ENCODE measurements around the gene TPCN2. TPM values are rescaled to one million over a fixed set of nuclear protein-coding genes. Genes with fewer than 3 reads are reported as not detected.

Gene TPCN2
- total RNA-seq, 3 donors from 2014 or later = 19.5 to 37.4 (median 20.7) TPM

DNA sequence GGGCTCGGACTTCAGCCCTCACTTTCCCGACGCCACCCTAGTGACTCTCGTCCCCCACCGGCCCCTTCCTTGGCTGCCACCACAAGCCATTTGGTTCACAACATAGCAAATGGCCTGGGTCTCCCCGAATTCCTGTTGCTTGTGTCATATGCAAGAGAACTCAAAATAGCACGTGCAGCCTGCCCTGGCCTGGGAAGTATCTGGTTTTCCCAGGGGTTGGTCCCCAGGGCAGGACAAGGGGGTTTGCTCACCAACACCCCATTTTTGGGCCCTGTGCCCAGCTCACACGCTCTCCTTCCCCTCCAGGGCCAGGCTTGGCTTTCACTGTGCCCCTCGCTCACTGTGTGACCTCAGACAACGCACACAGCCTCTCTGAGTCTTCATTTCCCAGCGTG is 12.8 kb upstream of the TPCN2 start:
- intact Hi-C loops (cut with DNase I, micrococcal nuclease) = no loop called here
- ATAC-seq (peak; percentile 21), DNase-seq (peak in 1 of 3 donors; percentile 52)
- H3K9me3 ChIP-seq = no peaks in the 10 kb centered on the region
- no peaks in the 10 kb centered on the region for H3K4me1 ChIP-seq (ENCODE audit: low read depth)
- H3K36me3 ChIP-seq (ENCODE audit: low read depth) = no peaks in the 10 kb centered on the region
- no peak overlapping the region for H3K4me3 ChIP-seq
- TF ChIP-seq, protein P1, sequence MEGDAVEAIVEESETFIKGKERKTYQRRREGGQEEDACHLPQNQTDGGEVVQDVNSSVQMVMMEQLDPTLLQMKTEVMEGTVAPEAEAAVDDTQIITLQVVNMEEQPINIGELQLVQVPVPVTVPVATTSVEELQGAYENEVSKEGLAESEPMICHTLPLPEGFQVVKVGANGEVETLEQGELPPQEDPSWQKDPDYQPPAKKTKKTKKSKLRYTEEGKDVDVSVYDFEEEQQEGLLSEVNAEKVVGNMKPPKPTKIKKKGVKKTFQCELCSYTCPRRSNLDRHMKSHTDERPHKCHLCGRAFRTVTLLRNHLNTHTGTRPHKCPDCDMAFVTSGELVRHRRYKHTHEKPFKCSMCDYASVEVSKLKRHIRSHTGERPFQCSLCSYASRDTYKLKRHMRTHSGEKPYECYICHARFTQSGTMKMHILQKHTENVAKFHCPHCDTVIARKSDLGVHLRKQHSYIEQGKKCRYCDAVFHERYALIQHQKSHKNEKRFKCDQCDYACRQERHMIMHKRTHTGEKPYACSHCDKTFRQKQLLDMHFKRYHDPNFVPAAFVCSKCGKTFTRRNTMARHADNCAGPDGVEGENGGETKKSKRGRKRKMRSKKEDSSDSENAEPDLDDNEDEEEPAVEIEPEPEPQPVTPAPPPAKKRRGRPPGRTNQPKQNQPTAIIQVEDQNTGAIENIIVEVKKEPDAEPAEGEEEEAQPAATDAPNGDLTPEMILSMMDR (IDR thresholded peaks at IDR 0.05) = no peak

GRCh38 chr11:69037074-69037473 is 11.7 kb upstream of the TPCN2 start:
- intact Hi-C loops (cut with DNase I, micrococcal nuclease) = no loop called here
- H3K4me1 ChIP-seq (ENCODE audit: low read depth) = no peaks in the 10 kb centered on the region
- no peaks in the 10 kb centered on the region for H3K9me3 ChIP-seq
- TF ChIP-seq, protein P1 (IDR thresholded peaks at IDR 0.05) = no peak
- DNase-seq = no peak
- H3K36me3 ChIP-seq (ENCODE audit: low read depth) = no peaks in the 10 kb centered on the region
- no peak for ATAC-seq
- no peak overlapping the region for H3K4me3 ChIP-seq

- intact Hi-C loops (cut with DNase I, micrococcal nuclease) = no loop called here
- ATAC-seq (no peak), DNase-seq (no peak)
- no peak overlapping the region for H3K4me3 ChIP-seq
- H3K4me1 ChIP-seq (ENCODE audit: low read depth) = no peaks in the 10 kb centered on the region
- TF ChIP-seq, protein P1 (IDR thresholded peaks at IDR 0.05) = no peak
- H3K9me3 ChIP-seq = no peaks in the 10 kb centered on the region
- no peaks in the 10 kb centered on the region for H3K36me3 ChIP-seq (ENCODE audit: low read depth)
These were observed 11.2 kb upstream of the TPCN2 start for GRCh38 chr11:69037544-69037943.

GRCh38 chr11:69039501-69039900 is 9.2 kb upstream of the TPCN2 start:
- Histone ChIP-seq H3K9me3 (no peaks in the 10 kb centered on the region), H3K4me3 (no peak overlapping the region), H3K36me3 (ENCODE audit: low read depth) (no peaks in the 10 kb centered on the region), H3K4me1 (ENCODE audit: low read depth) (no peaks in the 10 kb centered on the region)
- intact Hi-C loops (cut with DNase I, micrococcal nuclease) = no loop called here
- no peak for DNase-seq
- ATAC-seq = no peak
- TF ChIP-seq, protein P1 (IDR thresholded peaks at IDR 0.05) = no peak

DNA sequence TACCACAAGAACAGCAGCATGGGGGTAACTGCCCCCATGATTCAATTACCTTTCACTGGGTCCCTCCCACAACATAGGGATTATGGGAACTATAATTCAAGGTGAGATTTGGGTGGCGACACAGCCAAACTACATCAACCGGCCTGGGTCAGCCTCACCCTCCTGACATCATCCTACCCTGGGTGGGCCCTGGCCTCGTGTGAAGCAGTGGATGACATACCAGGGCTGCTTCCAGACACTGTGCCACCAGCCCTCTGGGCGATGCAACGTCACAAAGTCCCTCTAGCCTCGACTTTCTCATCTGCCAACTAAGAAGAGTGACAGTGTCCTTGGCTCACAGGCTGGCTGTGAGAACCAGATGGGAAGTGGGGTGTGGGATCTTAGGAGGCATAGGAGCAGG is 8.7 kb upstream of the TPCN2 start:
- Histone ChIP-seq H3K4me1 (ENCODE audit: low read depth) (no peaks in the 10 kb centered on the region), H3K9me3 (no peaks in the 10 kb centered on the region), H3K36me3 (ENCODE audit: low read depth) (no peaks in the 10 kb centered on the region), H3K4me3 (no peak overlapping the region)
- DNase-seq (no peak), ATAC-seq (no peak)
- TF ChIP-seq, protein P1 (IDR thresholded peaks at IDR 0.05) = no peak
- intact Hi-C loops (cut with DNase I, micrococcal nuclease) = no loop called here

Measured in mucosa of descending colon (tissue), 3 donors.